Kidney epithelial cell (primary cell): ENCODE data around the gene C4B. TPM values are rescaled to one million over a fixed set of nuclear protein-coding genes. Genes with fewer than 3 reads are reported as not detected.

ENCODE experiments used
- DNase-seq: peaks from one replicate; pipeline ENCODE4 v3.0.0-alpha.2; 2010; ENCODE audit warnings: low read depth
- H3K27me3 ChIP-seq: 2 replicates; pipeline ENCODE4 v1.6.0; 2011; ENCODE audit warnings: low read length; ENCODE audit not compliant: control insufficient read depth, insufficient read depth
- H3K36me3 ChIP-seq: 2 replicates; pipeline ENCODE4 v1.5.1; 2011; ENCODE audit warnings: low read length; ENCODE audit not compliant: control insufficient read depth, insufficient read depth
- H3K4me3 ChIP-seq: 2 replicates; pipeline ENCODE4 v1.5.1; 2011; ENCODE audit warnings: low read depth, mild to moderate bottlenecking, control low read depth, low read length
- total RNA-seq: library from RNA; depleted of rRNA; stranded (reverse); fragments of >200 nt; gene quantifications from 2 replicates; pipeline ENCODE4 v1.2.3, GENCODE V29; 2015
- TF ChIP-seq, protein P1 (sequence below): IDR thresholded peaks from 2 replicates; pipeline ENCODE4 v1.5.1; 2011; ENCODE audit warnings: mild to moderate bottlenecking, moderate library complexity, low read length, control low read depth, inconsistent platforms; ENCODE audit not compliant: insufficient read depth, poor library complexity, severe bottlenecking

C4B gene
- total RNA-seq, 1 donor from 2014 or later: 2.3 TPM

DNA sequence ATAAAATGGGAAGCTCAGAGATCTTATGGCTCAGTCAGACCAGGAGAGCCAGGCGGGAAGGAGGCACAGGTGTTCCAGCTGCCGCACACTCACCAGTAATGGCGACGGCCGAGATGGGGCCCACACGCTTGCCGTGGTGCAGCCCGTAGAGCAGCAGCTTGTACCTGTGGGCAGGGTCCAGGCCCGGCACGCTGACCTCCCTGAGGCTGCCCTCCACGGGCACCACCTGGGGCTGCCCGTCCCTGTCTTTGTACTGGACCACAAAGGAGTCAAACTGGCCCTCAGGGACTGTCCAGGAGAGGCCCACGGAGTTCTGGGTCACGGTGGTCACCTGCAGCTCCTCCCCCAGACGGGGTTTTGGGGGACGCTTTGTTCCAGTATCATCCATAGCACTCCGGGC lies 54.9 kb downstream of the C4B start:
- TF ChIP-seq, protein P1, sequence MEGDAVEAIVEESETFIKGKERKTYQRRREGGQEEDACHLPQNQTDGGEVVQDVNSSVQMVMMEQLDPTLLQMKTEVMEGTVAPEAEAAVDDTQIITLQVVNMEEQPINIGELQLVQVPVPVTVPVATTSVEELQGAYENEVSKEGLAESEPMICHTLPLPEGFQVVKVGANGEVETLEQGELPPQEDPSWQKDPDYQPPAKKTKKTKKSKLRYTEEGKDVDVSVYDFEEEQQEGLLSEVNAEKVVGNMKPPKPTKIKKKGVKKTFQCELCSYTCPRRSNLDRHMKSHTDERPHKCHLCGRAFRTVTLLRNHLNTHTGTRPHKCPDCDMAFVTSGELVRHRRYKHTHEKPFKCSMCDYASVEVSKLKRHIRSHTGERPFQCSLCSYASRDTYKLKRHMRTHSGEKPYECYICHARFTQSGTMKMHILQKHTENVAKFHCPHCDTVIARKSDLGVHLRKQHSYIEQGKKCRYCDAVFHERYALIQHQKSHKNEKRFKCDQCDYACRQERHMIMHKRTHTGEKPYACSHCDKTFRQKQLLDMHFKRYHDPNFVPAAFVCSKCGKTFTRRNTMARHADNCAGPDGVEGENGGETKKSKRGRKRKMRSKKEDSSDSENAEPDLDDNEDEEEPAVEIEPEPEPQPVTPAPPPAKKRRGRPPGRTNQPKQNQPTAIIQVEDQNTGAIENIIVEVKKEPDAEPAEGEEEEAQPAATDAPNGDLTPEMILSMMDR: no peak
- H3K36me3 ChIP-seq: no peaks in the 10 kb centered on the region
- no peak for DNase-seq
- no peak overlapping the region for H3K4me3 ChIP-seq
- H3K27me3 ChIP-seq: peaks cover 33% of the 10 kb centered on the region

DNA sequence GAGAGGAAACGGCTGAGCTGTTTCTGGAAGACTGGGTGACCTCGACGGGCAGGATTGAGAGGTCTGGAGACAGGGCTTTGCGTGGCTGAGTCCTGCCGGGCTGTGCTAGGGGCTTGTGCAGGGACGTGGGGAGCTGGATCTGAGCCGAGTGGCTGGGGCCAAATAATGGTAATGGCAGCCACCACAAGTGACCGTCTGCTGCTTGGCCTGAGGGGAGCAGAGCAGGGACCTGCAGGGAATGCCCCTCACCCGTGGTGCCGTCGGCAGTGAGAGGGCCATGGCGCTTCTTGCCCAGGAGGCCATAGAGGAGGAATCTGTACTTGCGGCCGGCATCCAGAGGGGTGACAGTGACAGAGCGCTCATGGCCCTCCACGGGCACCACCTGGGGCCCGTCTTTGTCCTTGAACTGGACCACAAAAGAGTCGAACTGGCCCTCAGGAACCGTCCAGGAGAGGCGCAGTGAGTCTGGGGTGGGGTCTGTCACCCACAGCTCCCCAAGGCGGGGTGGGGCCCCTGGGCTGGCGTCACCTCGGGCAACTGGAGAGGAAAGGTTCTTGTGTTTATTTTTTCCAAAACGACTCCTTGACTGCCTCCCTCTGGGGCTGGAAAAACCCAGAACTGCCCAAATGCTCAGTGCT lies 55.4 kb downstream of the C4B start:
- Histone ChIP-seq H3K27me3 (peaks cover 34% of the 10 kb centered on the region), H3K4me3 (no peak overlapping the region), H3K36me3 (no peaks in the 10 kb centered on the region)
- TF ChIP-seq, protein P1: no peak
- DNase-seq: no peak

DNA sequence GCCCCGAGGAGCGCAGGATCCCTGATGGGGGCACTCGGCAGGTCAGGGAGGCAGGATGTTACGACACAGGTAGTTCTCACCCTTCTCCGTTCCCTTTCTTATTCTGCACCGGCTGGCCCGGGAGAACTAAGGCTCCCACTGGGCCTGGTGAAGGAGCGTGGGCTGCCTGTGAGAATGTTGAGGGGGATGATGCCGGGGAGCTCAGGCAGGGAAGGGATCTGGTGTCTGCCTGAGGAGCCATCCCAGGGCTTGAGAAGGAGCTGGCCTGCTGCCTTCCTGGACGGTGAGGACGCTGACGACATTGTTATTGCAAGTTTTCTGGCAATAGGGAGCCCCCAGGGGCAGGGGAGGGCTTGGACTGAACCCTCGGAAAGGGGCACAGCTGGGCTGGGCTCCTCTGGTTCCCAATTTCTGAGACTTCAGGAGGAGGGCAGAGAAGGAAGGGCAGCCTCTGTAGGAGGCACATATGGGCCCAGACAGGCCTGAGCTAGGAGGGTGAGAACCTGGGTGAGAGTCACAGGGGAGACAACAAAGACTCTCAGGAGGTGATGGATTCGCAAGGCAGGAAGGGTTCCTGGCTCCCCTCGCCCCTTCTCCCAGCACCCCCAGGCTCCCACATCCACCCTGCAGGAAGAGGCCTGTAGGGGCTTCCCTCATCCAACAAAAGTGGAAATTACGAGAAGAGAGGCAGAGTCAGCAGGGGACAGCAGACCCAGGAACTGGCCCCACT lies 56.4 kb downstream of the C4B start:
- TF ChIP-seq, protein P1: no peak
- no peaks in the 10 kb centered on the region for H3K36me3 ChIP-seq
- no peak overlapping the region for H3K4me3 ChIP-seq
- no peak for DNase-seq
- peaks cover 41% of the 10 kb centered on the region for H3K27me3 ChIP-seq

DNA sequence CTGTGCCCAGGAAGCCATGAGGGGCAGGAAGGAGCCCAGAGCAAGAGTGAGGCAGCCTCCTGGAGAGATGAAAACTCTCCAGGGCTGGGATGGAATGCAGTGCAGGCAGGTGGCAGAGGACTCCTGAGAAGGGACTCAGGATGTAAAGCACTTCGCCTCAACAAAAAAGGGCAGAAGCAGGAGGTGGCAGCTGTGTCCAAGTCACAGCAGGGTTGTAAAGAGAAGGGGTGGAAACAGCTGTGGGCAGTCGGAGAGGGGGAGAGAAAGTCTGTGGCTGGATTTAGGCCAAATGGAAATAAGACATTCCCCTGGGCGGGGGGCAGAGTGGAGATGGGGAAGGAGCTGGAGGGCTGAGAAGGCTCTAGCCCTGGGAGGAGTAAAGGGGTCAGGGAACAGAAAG lies 58.5 kb downstream of the C4B start:
- no peak for DNase-seq
- TF ChIP-seq, protein P1: no peak
- Histone ChIP-seq H3K27me3 (peaks cover 38% of the 10 kb centered on the region), H3K36me3 (no peaks in the 10 kb centered on the region), H3K4me3 (no peak overlapping the region)

DNA sequence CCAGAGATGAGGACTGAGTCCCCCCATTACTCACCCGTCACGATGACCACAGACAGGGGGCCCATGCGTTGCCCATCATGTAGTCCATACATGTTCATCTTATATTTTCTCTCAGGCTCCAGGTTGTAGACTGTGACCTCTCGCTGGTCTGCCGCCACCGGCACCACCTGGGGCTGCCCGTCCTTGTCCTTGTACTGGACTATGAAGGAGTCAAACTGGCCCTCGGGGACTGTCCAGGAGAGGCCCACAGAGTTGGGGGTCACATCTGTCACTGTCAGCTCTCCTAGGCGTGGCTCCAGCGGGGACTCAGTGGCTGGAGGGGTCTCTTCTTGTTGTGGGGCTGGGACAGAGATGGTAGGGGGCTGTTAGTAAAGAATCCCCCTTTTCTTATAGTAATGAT lies 59.0 kb downstream of the C4B start:
- no peak for DNase-seq
- Histone ChIP-seq H3K36me3 (no peaks in the 10 kb centered on the region), H3K4me3 (no peak overlapping the region), H3K27me3 (peaks cover 34% of the 10 kb centered on the region)
- TF ChIP-seq, protein P1: no peak

DNA sequence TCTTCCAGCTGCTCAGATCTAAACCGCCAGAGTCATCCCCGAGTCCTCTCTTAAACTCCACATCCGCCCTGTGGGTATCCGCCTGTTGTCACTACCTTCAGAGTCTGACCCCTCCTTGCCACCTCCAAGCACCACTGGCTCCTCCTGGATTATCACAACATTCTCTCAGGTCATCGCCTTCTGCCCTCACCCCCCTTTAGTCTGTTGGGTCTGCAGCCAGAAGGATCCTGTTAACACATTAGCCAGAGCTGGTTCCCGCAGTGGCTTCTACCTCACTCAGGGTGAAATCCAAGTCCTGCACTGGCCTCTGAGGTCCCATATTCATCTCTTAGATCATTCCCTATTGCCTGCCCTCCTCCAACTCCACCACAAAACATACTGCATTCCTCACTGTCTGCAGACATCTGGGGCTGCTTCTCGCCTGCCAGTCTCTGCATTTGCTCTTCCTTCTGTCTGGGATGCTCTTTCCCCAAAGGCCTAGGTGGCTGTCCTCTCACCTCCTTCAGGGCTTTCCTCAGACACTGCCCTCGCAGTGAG lies 60.5 kb downstream of the C4B start:
- H3K36me3 ChIP-seq: no peaks in the 10 kb centered on the region
- no peak overlapping the region for H3K4me3 ChIP-seq
- peaks cover 29% of the 10 kb centered on the region for H3K27me3 ChIP-seq
- TF ChIP-seq, protein P1: no peak
- no peak for DNase-seq
